ENCODE results near the gene PCK2.

The PCK2 gene

GRCh38 chr14:24075485-24076301, 18.4 kb upstream of the PCK2 start:
- no peak for DNase-seq (ENCODE audit: low read depth)

GRCh38 chr14:24076302-24076601, 17.9 kb upstream of the PCK2 start:
- no peak for DNase-seq (ENCODE audit: low read depth)

GRCh38 chr14:24077086-24077485, 17.0 kb upstream of the PCK2 start:
- DNase-seq (ENCODE audit: low read depth): no peak

GRCh38 chr14:24078146-24078545, 16.0 kb upstream of the PCK2 start:
- DNase-seq (ENCODE audit: low read depth): no peak

- no peak for DNase-seq (ENCODE audit: low read depth)
These were observed 14.5 kb upstream of the PCK2 start for GRCh38 chr14:24079491-24080141.

GRCh38 chr14:24080142-24080530, 14.0 kb upstream of the PCK2 start:
- DNase-seq (ENCODE audit: low read depth): no peak

GRCh38 chr14:24080888-24081738, 13.0 kb upstream of the PCK2 start:
- DNase-seq (ENCODE audit: low read depth): peak; percentile 58

- DNase-seq (ENCODE audit: low read depth): no peak
These were observed 12.3 kb upstream of the PCK2 start for GRCh38 chr14:24081739-24082211.

- no peak for DNase-seq (ENCODE audit: low read depth)
These were observed 11.6 kb upstream of the PCK2 start for GRCh38 chr14:24082411-24083080.

- no peak for DNase-seq (ENCODE audit: low read depth)
These were observed 10.6 kb upstream of the PCK2 start for GRCh38 chr14:24083462-24083861.

- no peak for DNase-seq (ENCODE audit: low read depth)
These were observed 9.7 kb upstream of the PCK2 start for GRCh38 chr14:24084440-24084839.

- no peak for DNase-seq (ENCODE audit: low read depth)
These were observed 8.9 kb upstream of the PCK2 start for GRCh38 chr14:24085215-24085614.

GRCh38 chr14:24086193-24086955, 7.7 kb upstream of the PCK2 start:
- DNase-seq (ENCODE audit: low read depth): no peak

GRCh38 chr14:24087004-24087403, 7.1 kb upstream of the PCK2 start:
- DNase-seq (ENCODE audit: low read depth): no peak

GRCh38 chr14:24088095-24088494, 6.0 kb upstream of the PCK2 start:
- no peak for DNase-seq (ENCODE audit: low read depth)

- DNase-seq (ENCODE audit: low read depth): no peak
These were observed 4.2 kb upstream of the PCK2 start for GRCh38 chr14:24089890-24090289.

GRCh38 chr14:24092110-24092504, 2.0 kb upstream of the PCK2 start:
- no peak for DNase-seq (ENCODE audit: low read depth)

GRCh38 chr14:24092505-24093206, 1.5 kb upstream of the PCK2 start:
- no peak for DNase-seq (ENCODE audit: low read depth)

GRCh38 chr14:24093207-24093900, 757 bp upstream of the PCK2 start:
- DNase-seq (ENCODE audit: low read depth): no peak

- DNase-seq (ENCODE audit: low read depth): no peak
These were observed 745 bp downstream of the PCK2 start for GRCh38 chr14:24094841-24095270.
